Sigmoid colon (tissue), 7 donors: ENCODE data around the gene NOP14. TPM values are rescaled to one million over a fixed set of nuclear protein-coding genes. Genes with fewer than 3 reads are reported as not detected.
"Not testable (repeated sequence)": the region's sequence is repeated elsewhere in the genome, so short reads cannot be mapped to it uniquely, and the experiment has no call there.

Experiments
- DNase-seq: peaks from one replicate; pipeline ENCODE4 v3.0.0-alpha.2; 2019
- H3K27ac ChIP-seq, 4 donors: fragments of 200-600 bp; sonication (generic); one replicate each; pipeline ENCODE4 v1.5.1; 2016 to 2019; ENCODE audit warnings: mild to moderate bottlenecking in 1 of 4
- H3K27me3 ChIP-seq, 3 donors: fragments of 200-600 bp; sonication (generic); one replicate each; pipeline ENCODE4 v1.5.1; 2019; ENCODE audit warnings: mild to moderate bottlenecking in 1 of 3
- H3K36me3 ChIP-seq, 4 donors: fragments of 200-600 bp; sonication (generic); one replicate each; pipeline ENCODE4 v1.5.1; 2016 to 2019
- H3K4me1 ChIP-seq, 4 donors: fragments of 200-600 bp; sonication (generic); one replicate each; pipeline ENCODE4 v1.5.1; 2017 to 2019
- H3K4me3 ChIP-seq, 4 donors: fragments of 200-600 bp; sonication (generic); one replicate each; pipeline ENCODE4 v1.5.1; 2017 to 2019; ENCODE audit warnings: mild to moderate bottlenecking in 2 of 4, moderate library complexity in 1 of 4
- H3K9me3 ChIP-seq, 4 donors: fragments of 200-600 bp in 3 of 4; sonication (generic) in 3 of 4; one replicate each; pipeline versions ENCODE4 v1.5.1 to v1.6.1; 2013 to 2019
- EP300 ChIP-seq, 4 donors: sonication (generic); formaldehyde crosslinking; IDR thresholded peaks; one replicate each; pipeline ENCODE4 v1.6.1; 2017; ENCODE audit warnings: antibody characterized with exemption in 4 of 4
- POLR2A ChIP-seq, 2 donors: fragments of 450-650 bp; IDR thresholded peaks; one replicate each; pipeline ENCODE4 v1.6.1; 2016; ENCODE audit warnings: antibody characterized with exemption in 2 of 2, mild to moderate bottlenecking in 2 of 2, moderate library complexity in 2 of 2
- POLR2AphosphoS5 ChIP-seq, 4 donors: sonication (generic); formaldehyde crosslinking; IDR thresholded peaks; one replicate each; pipeline ENCODE4 v1.6.1; 2017; ENCODE audit warnings: antibody characterized with exemption in 4 of 4
- WGBS, 2 donors: extraction: QIAGEN DNeasy Blood & Tissue Kit; methylation state at CpG; one replicate each; pipeline ENCODE4 v1.1.7; 2013; 5-methylcytosine and 5-hydroxymethylcytosine counted together
- intact Hi-C: fragments of 100-400 bp; cut with DNase I; formaldehyde crosslinking; loops from one replicate; pipeline ENCODE4 v1.15.1; 2023
- polyA plus RNA-seq, 3 donors: library from polyadenylated mRNA; stranded (reverse); fragments of 200-250 nt; gene quantifications; one replicate each; pipeline ENCODE4 v1.2.3, GENCODE V29; 2013
- total RNA-seq, 4 donors: library from RNA; depleted of rRNA; stranded (reverse); fragments of >200 nt; gene quantifications; one replicate each; pipeline ENCODE4 v1.1.0, GENCODE V29; 2016
- TF ChIP-seq, protein P1 (sequence below), 4 experiments: fragments of 450-650 bp in 3 of 4; fragments of 200-600 bp in 1 of 4; IDR thresholded peaks; one replicate each; pipeline ENCODE4 v1.5.1; 2016 to 2019; ENCODE audit warnings: antibody characterized with exemption in 4 of 4, mild to moderate bottlenecking in 3 of 4, moderate library complexity in 2 of 4
- donor health status: healthy with polysubstance abuse.
- donor health status: Bipolar disorder and iron deficiency.
- donor health status: healthy.

The NOP14 gene
- total and polyA plus RNA-seq, 7 donors = 10.4 to 26.0 (median 13.9) TPM

DNA sequence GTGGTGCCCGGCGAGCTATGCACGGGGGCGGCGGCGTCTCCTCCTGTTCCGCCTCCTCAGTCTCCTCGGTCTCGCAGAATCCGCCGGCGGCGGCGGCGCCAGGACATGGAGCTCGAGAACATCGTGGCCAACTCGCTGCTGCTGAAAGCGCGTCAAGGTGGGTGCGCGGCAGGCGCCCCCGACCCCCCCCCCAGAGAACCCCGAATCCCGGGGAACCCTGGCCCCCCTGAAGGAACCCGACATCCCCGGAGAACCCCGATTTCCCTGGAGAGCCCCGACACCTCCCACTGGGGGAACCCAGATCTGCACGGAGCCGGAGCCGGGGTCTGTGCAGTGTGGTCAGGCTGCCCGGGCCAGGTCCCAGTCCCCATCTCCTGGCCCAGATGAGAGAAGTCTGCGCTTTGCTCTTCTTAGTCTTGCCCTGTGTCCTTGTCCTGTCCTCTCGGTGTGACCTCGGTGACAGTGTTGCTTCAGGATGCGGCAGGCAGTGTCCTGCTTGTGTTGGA lies 813 bp upstream of the NOP14 start:
- H3K4me3 ChIP-seq = peak overlapping the region; percentile 85 to 98 (median 90)
- peak overlapping the region; percentile 83 to 92 (median 86) for H3K27ac ChIP-seq
- H3K4me1 ChIP-seq = peaks cover 0 to 29% (median 24%) of the 10 kb centered on the region in 4 donors
- H3K9me3 ChIP-seq = no peaks in the 10 kb centered on the region
- no peak for DNase-seq
- no peaks in the 10 kb centered on the region for H3K27me3 ChIP-seq
- TF ChIP-seq POLR2A (IDR thresholded peaks at IDR 0.05) (no peak), POLR2AphosphoS5 (IDR thresholded peaks at IDR 0.05) (no peak), EP300 (IDR thresholded peaks at IDR 0.05) (no peak)
- TF ChIP-seq, protein P1, sequence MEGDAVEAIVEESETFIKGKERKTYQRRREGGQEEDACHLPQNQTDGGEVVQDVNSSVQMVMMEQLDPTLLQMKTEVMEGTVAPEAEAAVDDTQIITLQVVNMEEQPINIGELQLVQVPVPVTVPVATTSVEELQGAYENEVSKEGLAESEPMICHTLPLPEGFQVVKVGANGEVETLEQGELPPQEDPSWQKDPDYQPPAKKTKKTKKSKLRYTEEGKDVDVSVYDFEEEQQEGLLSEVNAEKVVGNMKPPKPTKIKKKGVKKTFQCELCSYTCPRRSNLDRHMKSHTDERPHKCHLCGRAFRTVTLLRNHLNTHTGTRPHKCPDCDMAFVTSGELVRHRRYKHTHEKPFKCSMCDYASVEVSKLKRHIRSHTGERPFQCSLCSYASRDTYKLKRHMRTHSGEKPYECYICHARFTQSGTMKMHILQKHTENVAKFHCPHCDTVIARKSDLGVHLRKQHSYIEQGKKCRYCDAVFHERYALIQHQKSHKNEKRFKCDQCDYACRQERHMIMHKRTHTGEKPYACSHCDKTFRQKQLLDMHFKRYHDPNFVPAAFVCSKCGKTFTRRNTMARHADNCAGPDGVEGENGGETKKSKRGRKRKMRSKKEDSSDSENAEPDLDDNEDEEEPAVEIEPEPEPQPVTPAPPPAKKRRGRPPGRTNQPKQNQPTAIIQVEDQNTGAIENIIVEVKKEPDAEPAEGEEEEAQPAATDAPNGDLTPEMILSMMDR (IDR thresholded peaks at IDR 0.05) = no peak
- intact Hi-C loops = loop anchor here (2.0 to 10.0 kb wide), 6 partner anchors 111 to 547 kb away; partner anchors contain the start of genes ADD1, CFAP99, FAM193A and HTT
- WGBS, 2 donors = 1% methylated on average over 38 of the region's 38 CpGs
- H3K36me3 ChIP-seq = no peaks in the 10 kb centered on the region

- no peaks in the 10 kb centered on the region for H3K27me3 ChIP-seq
- peaks cover 0 to 29% (median 24%) of the 10 kb centered on the region in 4 donors for H3K4me1 ChIP-seq
- H3K9me3 ChIP-seq = no peaks in the 10 kb centered on the region
- peak overlapping the region; percentile 85 to 98 (median 90) for H3K4me3 ChIP-seq
- peak overlapping the region; percentile 83 to 92 (median 86) for H3K27ac ChIP-seq
- intact Hi-C loops = loop anchor here (2.0 to 10.0 kb wide), 6 partner anchors 112 to 545 kb away; partner anchors contain the start of genes ADD1, CFAP99, FAM193A and HTT
- WGBS, 2 donors = 0% methylated on average over 40 of the region's 40 CpGs
- H3K36me3 ChIP-seq = peaks cover 0 to 5% (median 2%) of the 10 kb centered on the region in 4 donors
- no peak for DNase-seq
- no peak for TF ChIP-seq POLR2AphosphoS5 (IDR thresholded peaks at IDR 0.05)
- no peak for TF ChIP-seq EP300 (IDR thresholded peaks at IDR 0.05)
- TF ChIP-seq, protein P1 (IDR thresholded peaks at IDR 0.05) = no peak
- TF ChIP-seq POLR2A (IDR thresholded peaks at IDR 0.05) = no peak
These were observed 512 bp downstream of the NOP14 start for GRCh38 chr4:2962614-2963174.

DNA sequence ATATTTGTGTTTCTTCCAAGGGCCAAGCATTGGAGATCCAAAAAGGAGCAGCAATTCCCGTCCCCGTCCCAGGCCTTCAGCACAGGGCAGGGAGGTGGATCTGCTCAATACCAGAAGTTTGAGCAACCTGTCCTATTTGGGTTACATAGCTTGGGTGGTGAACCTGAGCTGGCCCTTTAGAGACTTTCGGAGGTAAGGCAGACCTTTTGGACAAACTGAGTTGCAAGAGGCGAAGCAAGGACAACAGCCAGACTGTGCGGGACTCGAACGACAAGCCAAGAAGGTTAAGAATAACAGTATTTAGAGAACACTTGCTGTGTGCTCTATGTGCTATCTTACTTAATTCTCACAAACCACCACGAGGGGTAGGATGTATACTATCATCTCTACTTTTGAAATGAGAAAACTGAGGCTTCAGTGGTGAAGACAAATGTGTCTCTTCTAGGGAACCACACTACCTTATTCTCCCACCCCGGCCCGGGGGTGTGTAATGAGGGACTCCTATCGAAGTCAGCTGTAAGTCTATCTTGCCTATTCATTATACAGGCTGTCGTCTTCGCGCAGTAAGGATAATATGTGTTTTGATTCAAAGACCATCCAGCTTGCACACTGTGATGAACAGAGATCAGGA lies 1.3 kb downstream of the NOP14 start:
- no peaks in the 10 kb centered on the region for H3K27me3 ChIP-seq
- H3K4me1 ChIP-seq = peaks cover 0 to 29% (median 24%) of the 10 kb centered on the region in 4 donors
- peak overlapping the region; percentile 83 to 92 (median 86) for H3K27ac ChIP-seq
- TF ChIP-seq POLR2A (IDR thresholded peaks at IDR 0.05) = no peak
- no peak for TF ChIP-seq POLR2AphosphoS5 (IDR thresholded peaks at IDR 0.05)
- TF ChIP-seq, protein P1 (IDR thresholded peaks at IDR 0.05) = no peak
- TF ChIP-seq EP300 (IDR thresholded peaks at IDR 0.05) = no peak
- H3K4me3 ChIP-seq = peak overlapping the region; percentile 85 to 98 (median 90)
- H3K36me3 ChIP-seq = peaks cover 0 to 11% (median 8%) of the 10 kb centered on the region in 4 donors
- no peak for DNase-seq
- intact Hi-C loops = loop anchor here (2.0 to 10.0 kb wide), 6 partner anchors 113 to 545 kb away; partner anchors contain the start of genes ADD1, CFAP99, FAM193A and HTT
- H3K9me3 ChIP-seq = no peaks in the 10 kb centered on the region
- WGBS, 2 donors = 26 to 39% methylated on average over 14 of the region's 14 CpGs

- Histone ChIP-seq H3K9me3 (no peaks in the 10 kb centered on the region), H3K4me3 (peak overlapping the region in 2 of 4 donors; percentile 93 to 98), H3K4me1 (peaks cover 0 to 29% (median 24%) of the 10 kb centered on the region in 4 donors), H3K36me3 (peaks cover 0 to 16% (median 10%) of the 10 kb centered on the region in 4 donors), H3K27ac (peak overlapping the region in 1 of 4 donors; percentile 89), H3K27me3 (no peaks in the 10 kb centered on the region)
- 67 to 71% methylated on average over 8 of the region's 8 CpGs for WGBS, 2 donors
- DNase-seq = no peak
- TF ChIP-seq POLR2AphosphoS5 (IDR thresholded peaks at IDR 0.05) (no peak), POLR2A (IDR thresholded peaks at IDR 0.05) (no peak), EP300 (IDR thresholded peaks at IDR 0.05) (no peak)
- TF ChIP-seq, protein P1 (IDR thresholded peaks at IDR 0.05) = no peak
- intact Hi-C loops = loop anchor here (5.0 to 10.0 kb wide), 4 partner anchors 113 to 544 kb away; partner anchors contain the start of genes ADD1, CFAP99, HTT and HTT-AS
These were observed 1.8 kb downstream of the NOP14 start for GRCh38 chr4:2961421-2961810.

DNA sequence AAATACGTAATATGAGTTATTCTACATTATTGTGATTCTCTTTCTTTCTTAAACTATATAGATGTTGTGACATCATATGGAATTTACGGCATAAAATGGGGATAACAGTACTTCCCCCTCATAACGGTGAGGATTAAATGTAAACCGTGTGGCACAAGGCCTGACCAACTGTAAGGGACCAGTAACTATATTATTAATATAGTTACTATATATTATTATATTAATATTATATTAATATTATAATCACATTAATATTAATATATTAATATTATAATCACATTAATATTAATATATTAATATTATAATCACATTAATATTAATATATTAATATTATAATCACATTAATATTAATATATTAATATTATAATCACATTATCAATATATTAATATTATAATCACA lies 2.8 kb downstream of the NOP14 start:
- not testable (repeated sequence) for H3K27me3 ChIP-seq, H3K27ac ChIP-seq, H3K4me3 ChIP-seq, H3K9me3 ChIP-seq, DNase-seq
- intact Hi-C loops = loop anchor here (5.0 to 10.0 kb wide), 4 partner anchors 114 to 543 kb away; partner anchors contain the start of genes ADD1, CFAP99, HTT and HTT-AS
- Histone ChIP-seq H3K36me3 (peaks cover 8 to 26% (median 10%) of the 10 kb centered on the region in 4 donors), H3K4me1 (peaks cover 0 to 29% (median 24%) of the 10 kb centered on the region in 4 donors)
- 88 to 91% methylated on average over 4 of the region's 4 CpGs for WGBS, 2 donors
